Thoracic aorta (tissue), 2 donors: ENCODE results near the gene LCN10. TPM values are rescaled to one million over a fixed set of nuclear protein-coding genes. Genes with fewer than 3 reads are reported as not detected.

Experiments
- ATAC-seq: fragments of 150-250 bp; one replicate; pipeline ENCODE4 v1.8.0; 2017; ENCODE audit warnings: low read depth; ENCODE audit not compliant: insufficient number of reproducible peaks, low FRiP score
- DNase-seq: peaks from one replicate; pipeline ENCODE4 v3.0.0-alpha.2; 2020; ENCODE audit warnings: low spot score
- H3K27ac ChIP-seq, 2 donors: fragments of 200-600 bp; sonication (generic); 1 replicate in 1 of 2; 2 replicates in 1 of 2; pipeline ENCODE4 v1.5.1; 2016; ENCODE audit warnings: mild to moderate bottlenecking in 2 of 2, moderate library complexity in 2 of 2
- H3K27me3 ChIP-seq: fragments of 200-600 bp; sonication (generic); replicated peaks from 2 replicates; pipeline ENCODE4 v1.6.0; 2016; ENCODE audit warnings: mild to moderate bottlenecking; ENCODE audit not compliant: insufficient read depth
- H3K36me3 ChIP-seq: fragments of 200-600 bp; sonication (generic); one replicate; pipeline ENCODE4 v1.5.1; 2016
- H3K4me1 ChIP-seq, 2 donors: fragments of 200-600 bp; sonication (generic); 1 replicate in 1 of 2; 2 replicates in 1 of 2; pipeline versions ENCODE4 v1.5.1 to v1.6.0; 2016; ENCODE audit warnings: low read depth in 2 of 2, mild to moderate bottlenecking in 1 of 2; ENCODE audit not compliant: control insufficient read depth in 1 of 2
- H3K4me3 ChIP-seq: fragments of 200-600 bp; sonication (generic); 2 replicates; pipeline ENCODE4 v1.5.1; 2016; ENCODE audit warnings: mild to moderate bottlenecking
- H3K9me3 ChIP-seq: fragments of 200-600 bp; sonication (generic); 2 replicates; pipeline ENCODE4 v1.5.1; 2016
- total RNA-seq, 2 donors: library from RNA; depleted of rRNA; stranded (reverse); fragments of >200 nt; gene quantifications; one replicate each; pipeline versions ENCODE4 v1.1.0 to v1.2.3, GENCODE V29; 2016
- TF ChIP-seq, protein P1 (sequence below): fragments of 200-600 bp; sonication (generic); IDR thresholded peaks from one replicate; pipeline ENCODE4 v1.5.1; 2019; ENCODE audit warnings: antibody characterized with exemption

Gene LCN10
- total RNA-seq, 2 donors from 2014 or later = 3.1 to 9.4 TPM

DNA sequence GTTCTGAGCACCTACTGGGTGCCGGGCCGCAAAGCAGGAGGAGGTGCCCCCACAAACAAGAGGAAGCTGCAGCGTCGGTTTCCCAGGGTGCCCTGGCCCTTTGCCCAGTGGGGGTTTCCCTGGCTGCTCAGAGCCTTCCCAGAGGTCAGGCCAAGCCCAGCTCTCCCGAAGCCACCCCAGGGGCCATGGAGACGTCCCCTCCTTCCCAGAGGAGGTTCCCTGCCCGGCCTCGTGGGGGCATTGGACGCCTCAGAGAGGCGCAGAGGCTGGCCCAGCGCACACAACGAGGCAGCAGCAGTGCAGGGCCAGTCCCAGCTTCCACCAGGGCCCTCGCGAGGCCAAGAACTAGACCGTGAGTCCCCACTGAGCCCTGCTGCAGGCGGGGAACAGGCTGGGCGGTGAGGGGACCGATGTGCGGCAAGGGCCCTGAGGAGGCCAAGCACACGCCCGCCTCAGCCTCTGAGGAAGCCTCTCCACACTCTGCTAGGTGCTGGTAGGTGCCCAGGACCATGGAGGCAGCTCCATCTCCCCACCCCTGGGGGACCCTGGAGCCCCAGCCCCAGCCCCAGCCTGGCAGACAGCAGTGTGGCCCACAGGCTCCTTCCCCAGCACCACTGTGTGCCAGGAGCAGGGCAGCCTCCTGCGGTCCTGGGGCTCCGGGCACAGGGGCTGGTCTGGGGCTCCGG is 23.4 kb downstream of the LCN10 start:
- DNase-seq (no peak), ATAC-seq (no peak)
- H3K4me1 ChIP-seq = no peaks in the 10 kb centered on the region
- no peak overlapping the region for H3K27ac ChIP-seq
- H3K9me3 ChIP-seq = no peaks in the 10 kb centered on the region
- no peak overlapping the region for H3K4me3 ChIP-seq
- peaks cover 17% of the 10 kb centered on the region for H3K36me3 ChIP-seq
- no peaks in the 10 kb centered on the region for H3K27me3 ChIP-seq
- TF ChIP-seq, protein P1, sequence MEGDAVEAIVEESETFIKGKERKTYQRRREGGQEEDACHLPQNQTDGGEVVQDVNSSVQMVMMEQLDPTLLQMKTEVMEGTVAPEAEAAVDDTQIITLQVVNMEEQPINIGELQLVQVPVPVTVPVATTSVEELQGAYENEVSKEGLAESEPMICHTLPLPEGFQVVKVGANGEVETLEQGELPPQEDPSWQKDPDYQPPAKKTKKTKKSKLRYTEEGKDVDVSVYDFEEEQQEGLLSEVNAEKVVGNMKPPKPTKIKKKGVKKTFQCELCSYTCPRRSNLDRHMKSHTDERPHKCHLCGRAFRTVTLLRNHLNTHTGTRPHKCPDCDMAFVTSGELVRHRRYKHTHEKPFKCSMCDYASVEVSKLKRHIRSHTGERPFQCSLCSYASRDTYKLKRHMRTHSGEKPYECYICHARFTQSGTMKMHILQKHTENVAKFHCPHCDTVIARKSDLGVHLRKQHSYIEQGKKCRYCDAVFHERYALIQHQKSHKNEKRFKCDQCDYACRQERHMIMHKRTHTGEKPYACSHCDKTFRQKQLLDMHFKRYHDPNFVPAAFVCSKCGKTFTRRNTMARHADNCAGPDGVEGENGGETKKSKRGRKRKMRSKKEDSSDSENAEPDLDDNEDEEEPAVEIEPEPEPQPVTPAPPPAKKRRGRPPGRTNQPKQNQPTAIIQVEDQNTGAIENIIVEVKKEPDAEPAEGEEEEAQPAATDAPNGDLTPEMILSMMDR = no peak

DNA sequence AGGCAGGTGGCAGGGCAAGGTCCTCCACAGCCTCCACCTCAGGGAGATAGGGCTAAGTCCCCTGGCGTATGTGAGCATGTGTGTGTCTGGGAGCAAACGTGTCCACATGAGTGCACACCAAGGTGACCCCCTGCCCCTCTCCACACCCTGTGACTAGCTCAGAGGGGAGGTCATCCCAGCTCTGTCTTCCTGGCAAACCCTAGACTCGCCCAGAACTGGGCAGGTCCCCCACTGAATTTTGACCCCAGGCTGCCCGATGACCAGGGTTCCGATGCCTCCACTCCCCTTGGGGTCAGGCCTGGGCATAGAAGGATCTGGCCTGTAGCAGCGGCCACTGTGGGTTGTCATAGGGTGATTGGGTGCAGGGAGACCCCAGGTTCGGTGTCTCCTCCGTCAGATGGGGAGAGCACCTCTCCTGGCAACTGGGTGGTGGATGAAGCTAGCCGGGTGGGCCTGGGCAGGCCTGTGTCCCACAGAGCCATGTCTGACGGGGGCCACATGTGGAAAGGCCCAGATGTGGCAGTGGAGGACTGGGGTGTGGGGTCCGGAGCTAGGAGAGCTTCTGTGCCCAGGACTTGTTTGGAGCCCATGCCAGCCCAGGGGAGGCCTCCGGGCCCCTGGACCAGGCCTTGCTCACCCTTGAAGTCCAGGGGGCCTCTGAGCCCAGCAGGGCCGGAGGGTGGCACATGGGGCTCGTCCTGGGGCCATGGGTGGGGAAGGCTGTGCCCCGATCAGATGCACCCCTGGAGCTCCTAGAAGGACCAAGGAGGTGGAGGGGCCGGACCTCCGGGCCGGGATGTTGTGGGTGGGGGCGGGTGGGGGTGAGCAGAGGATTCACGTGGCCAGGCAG is 24.2 kb downstream of the LCN10 start:
- Histone ChIP-seq H3K36me3 (peaks cover 9% of the 10 kb centered on the region), H3K4me3 (no peak overlapping the region), H3K27ac (no peak overlapping the region), H3K4me1 (no peaks in the 10 kb centered on the region), H3K9me3 (no peaks in the 10 kb centered on the region), H3K27me3 (no peaks in the 10 kb centered on the region)
- no peak for DNase-seq
- no peak for ATAC-seq
- TF ChIP-seq, protein P1 = no peak

DNA sequence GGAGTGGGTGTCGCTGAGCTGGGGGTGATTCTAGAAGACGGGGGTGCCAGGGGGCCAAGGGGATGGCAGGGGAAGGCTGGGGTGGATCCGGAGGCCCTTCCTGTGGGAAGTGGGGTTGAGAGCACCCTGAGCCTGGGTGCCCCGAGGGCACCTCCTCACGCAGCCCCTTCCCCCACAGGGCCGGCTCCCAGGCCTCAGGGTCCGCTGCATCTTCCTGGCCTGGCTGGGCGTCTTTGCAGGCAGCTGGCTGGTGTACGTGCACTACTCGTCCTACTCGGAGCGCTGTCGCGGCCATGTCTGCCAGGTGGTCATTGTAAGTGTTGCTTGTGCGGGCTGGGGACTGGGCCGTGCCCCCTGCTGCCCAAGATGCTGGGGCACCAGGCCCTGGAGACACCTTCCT is 25.3 kb downstream of the LCN10 start:
- no peak overlapping the region for H3K4me3 ChIP-seq
- no peaks in the 10 kb centered on the region for H3K27me3 ChIP-seq
- ATAC-seq = no peak
- H3K36me3 ChIP-seq = peaks cover 2% of the 10 kb centered on the region
- H3K9me3 ChIP-seq = no peaks in the 10 kb centered on the region
- TF ChIP-seq, protein P1 = no peak
- peaks cover 3 to 6% of the 10 kb centered on the region in 2 donors for H3K4me1 ChIP-seq
- no peak for DNase-seq
- H3K27ac ChIP-seq = no peak overlapping the region

DNA sequence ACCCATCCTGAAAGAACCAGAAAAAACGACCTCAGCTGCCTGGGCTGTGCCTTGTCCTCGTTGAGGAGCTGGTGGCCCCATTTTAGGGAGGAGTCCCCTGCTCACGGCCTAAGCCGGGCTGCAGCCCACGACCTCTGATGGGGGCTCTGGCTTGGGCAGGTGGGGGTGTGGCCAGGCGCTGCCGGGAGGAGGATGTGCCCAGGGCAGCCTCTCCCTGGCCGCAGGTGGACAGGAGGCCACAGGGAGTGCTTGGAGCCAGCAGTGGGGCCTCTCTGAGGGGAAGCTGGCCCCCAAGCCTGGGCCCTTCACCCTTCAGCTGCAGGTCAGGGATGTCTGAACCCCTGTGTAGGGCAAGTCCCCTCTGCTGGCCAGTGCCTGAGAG is 27.9 kb downstream of the LCN10 start:
- H3K4me1 ChIP-seq = peaks cover 8 to 13% of the 10 kb centered on the region in 2 donors
- H3K27me3 ChIP-seq = no peaks in the 10 kb centered on the region
- H3K4me3 ChIP-seq = no peak overlapping the region
- TF ChIP-seq, protein P1 = no peak
- DNase-seq (no peak), ATAC-seq (no peak)
- H3K9me3 ChIP-seq = no peaks in the 10 kb centered on the region
- H3K27ac ChIP-seq = no peak overlapping the region
- H3K36me3 ChIP-seq = no peaks in the 10 kb centered on the region

DNA sequence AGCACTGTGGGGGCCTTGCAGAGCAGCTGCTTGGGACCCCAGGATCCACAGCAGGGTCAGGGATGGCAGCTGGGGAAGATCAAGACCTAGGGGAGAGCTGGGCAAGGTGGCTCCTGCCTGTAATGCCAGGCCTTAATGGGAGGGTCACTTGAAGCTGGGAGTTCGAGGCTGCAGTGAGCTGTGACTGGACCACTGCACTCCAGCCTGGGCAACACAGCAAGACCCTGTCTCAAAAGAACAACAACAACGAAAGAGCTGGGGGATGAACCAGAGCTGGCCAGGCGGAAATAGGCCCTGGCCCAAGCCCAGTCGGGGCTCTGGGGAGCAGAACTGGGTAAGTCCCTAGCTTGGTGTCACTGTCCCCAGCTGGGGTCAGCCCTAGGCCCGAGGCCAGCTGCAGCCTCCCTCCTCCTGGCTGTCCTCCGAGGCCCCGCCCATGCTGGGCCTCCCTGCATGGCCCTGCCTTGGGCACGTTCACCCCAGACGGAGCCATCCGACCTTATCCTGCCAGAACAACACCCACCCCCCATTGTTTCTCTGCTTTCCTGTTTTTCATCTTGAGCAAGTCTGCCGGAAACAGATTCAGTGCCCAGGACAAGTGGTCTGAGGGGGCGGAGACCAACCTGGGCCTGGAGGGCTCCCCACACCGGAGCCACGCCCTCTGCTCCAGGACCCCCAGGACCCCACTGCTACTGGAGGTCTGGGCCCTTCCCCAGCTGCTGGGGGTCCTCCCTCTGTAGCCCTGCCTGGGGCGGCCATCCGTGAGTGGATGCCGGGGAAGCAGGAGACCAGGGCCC is 28.4 kb downstream of the LCN10 start:
- peaks cover 8 to 13% of the 10 kb centered on the region in 2 donors for H3K4me1 ChIP-seq
- no peaks in the 10 kb centered on the region for H3K9me3 ChIP-seq
- H3K27me3 ChIP-seq = no peaks in the 10 kb centered on the region
- no peak overlapping the region for H3K27ac ChIP-seq
- TF ChIP-seq, protein P1 = no peak
- H3K36me3 ChIP-seq = no peaks in the 10 kb centered on the region
- ATAC-seq = no peak
- no peak for DNase-seq
- H3K4me3 ChIP-seq = no peak overlapping the region
